RWPE2 (cell line): ENCODE results near the gene CXXC5.

Source experiments
- ATAC-seq: fragments of 200-7000 bp; cut with Tn5 transposase; 3 replicates; pipeline ENCODE4 v1.9.1; 2021; ENCODE audit warnings: low read depth
- DNase-seq: peaks from one replicate; pipeline ENCODE4 v3.0.0-alpha.2; 2020; ENCODE audit warnings: low spot score
- H3K27ac ChIP-seq: fragments of 450-650 bp; 2 replicates; pipeline ENCODE4 v1.5.1; 2017; ENCODE audit warnings: mild to moderate bottlenecking; ENCODE audit not compliant: poor library complexity, severe bottlenecking
- H3K27me3 ChIP-seq: fragments of 250-450 bp; sonication (Bioruptor Pico); 2 replicates; pipeline ENCODE4 v1.5.1; 2021; ENCODE audit warnings: mild to moderate bottlenecking, moderate library complexity; ENCODE audit not compliant: insufficient read depth, poor library complexity, severe bottlenecking
- H3K36me3 ChIP-seq: fragments of 250-450 bp; sonication (Bioruptor Pico); 2 replicates; pipeline ENCODE4 v1.5.1; 2020; ENCODE audit warnings: low read depth, mild to moderate bottlenecking, moderate library complexity
- H3K4me1 ChIP-seq: fragments of 250-450 bp; sonication (Bioruptor Pico); 2 replicates; pipeline ENCODE4 v1.5.1; 2021; ENCODE audit warnings: mild to moderate bottlenecking, moderate library complexity; ENCODE audit not compliant: insufficient read depth, poor library complexity, severe bottlenecking
- H3K4me3 ChIP-seq: fragments of 250-450 bp; sonication (Bioruptor Pico); 2 replicates; pipeline ENCODE4 v1.5.1; 2021; ENCODE audit warnings: mild to moderate bottlenecking, moderate library complexity; ENCODE audit not compliant: severe bottlenecking
- H3K9me3 ChIP-seq: fragments of 250-450 bp; sonication (Bioruptor Pico); 2 replicates; pipeline ENCODE4 v1.5.1; 2021; ENCODE audit warnings: mild to moderate bottlenecking, moderate library complexity; ENCODE audit not compliant: severe bottlenecking
- TF ChIP-seq, protein P1 (sequence below): fragments of 450-650 bp; IDR thresholded peaks from one replicate; pipeline ENCODE4 v1.5.1; 2017; ENCODE audit warnings: mild to moderate bottlenecking, moderate library complexity; ENCODE audit not compliant: poor library complexity, severe bottlenecking

The CXXC5 gene

DNA sequence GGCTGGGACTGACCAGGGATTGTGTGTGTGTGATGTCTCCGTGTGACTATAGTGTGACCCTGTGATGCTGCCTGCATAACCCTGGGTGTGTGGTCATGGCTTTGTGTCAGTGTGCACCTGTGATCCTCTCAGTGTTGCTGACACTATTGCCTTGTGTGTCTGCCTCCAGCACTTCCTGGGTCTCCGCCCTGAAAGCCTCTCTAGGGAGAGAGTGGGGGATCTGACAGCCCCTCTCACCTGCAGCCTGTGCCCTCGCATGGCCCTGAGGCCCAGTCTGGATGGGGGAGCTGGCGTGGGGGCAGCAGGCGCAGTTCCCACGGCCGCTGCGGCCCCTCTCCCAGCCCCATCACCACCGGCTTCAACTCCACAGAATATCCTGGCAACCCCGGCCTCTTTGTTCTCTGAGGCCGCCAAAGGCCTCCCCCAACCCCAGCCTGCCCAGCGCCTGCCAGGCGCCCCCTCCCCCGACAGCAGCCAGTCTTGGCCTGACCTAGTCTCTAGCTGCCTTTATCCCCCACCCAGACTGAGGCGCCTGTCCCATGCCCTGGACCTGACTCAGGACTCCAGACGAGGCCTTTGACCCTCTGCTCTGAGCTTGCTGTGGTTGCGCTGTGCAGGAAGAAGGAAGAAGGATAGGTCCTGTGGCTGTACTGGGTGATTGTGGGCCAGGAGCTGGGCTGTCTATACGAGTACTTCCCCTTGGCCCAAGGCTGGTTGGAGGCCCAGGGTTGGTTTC is 38.7 kb downstream of the CXXC5 start:
- Histone ChIP-seq H3K36me3 (no peaks in the 10 kb centered on the region), H3K9me3 (no peaks in the 10 kb centered on the region), H3K27ac (no peak overlapping the region), H3K27me3 (no peaks in the 10 kb centered on the region), H3K4me1 (no peaks in the 10 kb centered on the region), H3K4me3 (no peak overlapping the region)
- DNase-seq: no peak
- TF ChIP-seq, protein P1, sequence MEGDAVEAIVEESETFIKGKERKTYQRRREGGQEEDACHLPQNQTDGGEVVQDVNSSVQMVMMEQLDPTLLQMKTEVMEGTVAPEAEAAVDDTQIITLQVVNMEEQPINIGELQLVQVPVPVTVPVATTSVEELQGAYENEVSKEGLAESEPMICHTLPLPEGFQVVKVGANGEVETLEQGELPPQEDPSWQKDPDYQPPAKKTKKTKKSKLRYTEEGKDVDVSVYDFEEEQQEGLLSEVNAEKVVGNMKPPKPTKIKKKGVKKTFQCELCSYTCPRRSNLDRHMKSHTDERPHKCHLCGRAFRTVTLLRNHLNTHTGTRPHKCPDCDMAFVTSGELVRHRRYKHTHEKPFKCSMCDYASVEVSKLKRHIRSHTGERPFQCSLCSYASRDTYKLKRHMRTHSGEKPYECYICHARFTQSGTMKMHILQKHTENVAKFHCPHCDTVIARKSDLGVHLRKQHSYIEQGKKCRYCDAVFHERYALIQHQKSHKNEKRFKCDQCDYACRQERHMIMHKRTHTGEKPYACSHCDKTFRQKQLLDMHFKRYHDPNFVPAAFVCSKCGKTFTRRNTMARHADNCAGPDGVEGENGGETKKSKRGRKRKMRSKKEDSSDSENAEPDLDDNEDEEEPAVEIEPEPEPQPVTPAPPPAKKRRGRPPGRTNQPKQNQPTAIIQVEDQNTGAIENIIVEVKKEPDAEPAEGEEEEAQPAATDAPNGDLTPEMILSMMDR: no peak
- ATAC-seq: no peak

DNA sequence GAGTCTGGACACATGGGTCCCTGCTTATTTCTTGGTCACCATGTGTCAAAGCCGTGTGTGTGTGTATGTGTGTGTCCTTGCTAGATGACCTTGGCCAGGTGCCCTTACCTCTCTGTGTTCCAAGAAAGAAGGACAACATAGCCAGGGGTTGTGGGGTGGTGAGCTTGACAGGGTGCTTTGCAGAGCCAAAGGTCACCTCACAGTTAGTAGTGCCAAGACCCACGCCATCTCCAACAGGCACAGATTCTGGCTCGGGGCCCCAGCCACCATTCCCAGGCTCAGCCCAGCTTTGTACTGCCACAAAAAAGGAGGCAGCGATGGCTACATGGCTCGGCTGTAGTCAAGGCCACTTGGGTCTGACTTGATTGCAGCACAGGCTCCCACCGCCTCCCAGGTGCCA is 39.5 kb downstream of the CXXC5 start:
- H3K4me3 ChIP-seq: no peak overlapping the region
- DNase-seq: no peak
- no peaks in the 10 kb centered on the region for H3K4me1 ChIP-seq
- H3K27ac ChIP-seq: no peak overlapping the region
- TF ChIP-seq, protein P1: no peak
- no peak for ATAC-seq
- H3K9me3 ChIP-seq: no peaks in the 10 kb centered on the region
- H3K36me3 ChIP-seq: no peaks in the 10 kb centered on the region
- H3K27me3 ChIP-seq: no peaks in the 10 kb centered on the region

DNA sequence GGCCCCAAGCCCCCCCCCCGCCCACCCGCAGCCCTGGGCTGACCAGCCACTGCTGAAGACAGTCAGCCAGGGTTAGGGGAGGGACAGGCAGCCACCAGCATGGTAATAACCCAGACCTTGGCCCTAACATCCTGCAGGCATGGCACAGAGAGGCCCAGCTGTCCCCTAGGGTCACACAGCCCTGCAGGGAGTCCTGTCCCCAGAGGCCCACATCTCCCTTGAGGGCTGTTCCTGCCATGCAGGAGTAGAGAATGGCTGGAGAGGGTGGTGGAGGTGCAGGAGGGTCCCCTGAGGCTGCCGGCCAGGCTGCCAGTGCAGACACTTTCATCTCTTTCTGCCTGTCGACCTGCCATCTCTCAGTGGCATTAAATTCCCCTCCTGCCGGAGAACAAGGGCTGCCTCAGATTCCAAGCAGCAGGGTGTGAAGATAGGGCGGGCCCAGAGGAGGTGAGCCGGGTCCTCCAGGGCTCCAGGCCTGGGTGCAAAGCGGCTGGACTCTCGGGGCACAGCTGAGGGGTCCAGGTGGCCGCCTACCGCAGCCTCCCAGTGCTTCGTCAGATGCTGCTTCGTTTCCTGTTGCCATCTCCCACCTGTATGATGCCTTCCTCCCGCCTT is 40.0 kb downstream of the CXXC5 start:
- Histone ChIP-seq H3K27ac (no peak overlapping the region), H3K9me3 (no peaks in the 10 kb centered on the region), H3K36me3 (no peaks in the 10 kb centered on the region), H3K4me3 (no peak overlapping the region), H3K4me1 (no peaks in the 10 kb centered on the region), H3K27me3 (no peaks in the 10 kb centered on the region)
- ATAC-seq: no peak
- TF ChIP-seq, protein P1: no peak
- no peak for DNase-seq

DNA sequence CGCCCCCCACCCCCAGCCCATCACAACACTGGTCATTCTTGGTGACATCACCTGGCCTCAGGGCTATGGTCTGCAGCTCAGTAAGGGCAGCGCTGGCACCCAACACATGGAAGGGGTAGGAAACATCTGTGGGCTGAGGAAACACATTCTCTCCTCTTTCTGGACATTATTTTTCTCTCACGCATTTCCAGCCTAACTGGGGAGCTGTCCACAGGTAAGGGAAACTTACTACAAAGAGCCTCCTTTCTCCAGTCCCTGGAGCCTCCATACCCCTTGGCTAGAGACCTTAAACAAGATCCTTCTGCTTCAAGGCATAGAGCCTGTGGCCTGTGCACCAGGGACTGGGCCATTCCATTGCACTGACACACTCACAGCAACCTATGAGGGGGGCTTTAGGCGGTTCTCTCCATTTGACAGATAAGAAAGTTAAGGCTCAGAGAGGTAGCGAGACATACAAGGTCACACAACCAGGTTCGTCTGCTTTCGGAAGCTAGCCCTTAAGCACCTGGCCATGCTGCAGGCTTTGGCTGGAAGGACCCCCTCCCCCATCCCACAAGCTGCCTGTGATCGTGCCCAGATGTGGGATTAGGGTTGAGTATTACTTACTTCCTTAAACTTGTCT is 40.7 kb downstream of the CXXC5 start:
- Histone ChIP-seq H3K27me3 (no peaks in the 10 kb centered on the region), H3K27ac (no peak overlapping the region), H3K4me3 (no peak overlapping the region), H3K4me1 (no peaks in the 10 kb centered on the region), H3K36me3 (no peaks in the 10 kb centered on the region), H3K9me3 (no peaks in the 10 kb centered on the region)
- TF ChIP-seq, protein P1: no peak
- ATAC-seq: no peak
- DNase-seq: no peak
